CD1c-positive myeloid dendritic cell (primary cell): Measurements from ENCODE around the gene GLCE.
"Not testable (repeated sequence)": the region's sequence is repeated elsewhere in the genome, so short reads cannot be mapped to it uniquely, and the experiment has no call there.

Experiments used
- DNase-seq: peaks from one replicate; pipeline ENCODE4 v3.0.0-alpha.2; 2016; ENCODE audit errors: extremely low spot score

GLCE gene

DNA sequence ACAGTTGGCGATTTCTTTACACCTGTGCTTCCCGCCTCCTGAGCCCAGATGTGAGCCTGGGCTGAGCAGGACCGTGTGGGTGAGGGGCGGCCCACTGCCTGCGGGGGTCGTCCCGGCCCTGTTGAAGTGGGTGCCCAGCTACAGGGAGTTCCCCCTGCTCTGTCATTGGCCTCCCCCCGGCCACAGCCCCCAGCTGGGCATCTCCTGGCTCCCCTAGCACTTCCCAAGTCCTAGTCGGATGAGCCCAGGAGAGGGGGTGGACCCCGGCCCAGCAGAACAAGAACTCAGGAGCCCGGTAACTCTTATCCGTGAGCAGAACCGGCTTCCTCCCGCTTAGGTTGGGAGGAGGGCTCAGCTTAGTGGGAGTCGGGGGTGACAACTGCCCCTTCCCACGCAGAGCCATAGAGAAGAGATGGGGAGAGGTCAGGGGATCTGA is 139.0 kb downstream of the GLCE start:
- DNase-seq, result no peak

DNA sequence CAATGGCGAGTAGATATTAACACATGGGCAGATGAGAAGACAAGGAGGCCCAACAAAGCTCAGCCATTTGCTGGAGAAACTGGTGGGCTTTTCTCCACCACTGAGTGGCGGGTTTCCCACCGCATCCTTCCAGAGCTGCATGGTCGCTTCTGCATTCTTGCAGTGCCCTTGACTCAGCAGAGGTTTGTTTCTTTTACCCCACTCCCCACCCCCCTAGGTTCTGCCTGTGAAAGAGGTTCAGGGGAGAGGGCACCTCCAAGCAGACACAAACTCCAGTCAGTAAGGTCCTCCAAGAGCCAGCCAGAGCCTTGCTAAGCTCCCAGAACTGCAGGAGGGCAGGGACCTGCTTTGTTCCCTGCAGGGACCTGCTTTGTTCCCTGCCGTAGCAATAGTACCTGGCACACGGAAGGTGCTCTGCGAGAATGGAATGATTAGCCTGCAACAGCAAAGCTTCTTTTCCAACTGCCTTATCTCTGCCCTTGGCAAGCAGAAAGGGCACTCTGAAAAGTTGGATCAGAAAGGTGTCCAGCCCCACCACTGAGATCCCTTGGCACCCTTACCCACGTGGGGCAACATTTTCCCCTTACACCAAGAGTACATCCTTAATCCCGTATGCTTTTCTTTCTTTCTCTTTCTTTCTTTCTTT is 139.6 kb downstream of the GLCE start:
- DNase-seq, result no peak

DNA sequence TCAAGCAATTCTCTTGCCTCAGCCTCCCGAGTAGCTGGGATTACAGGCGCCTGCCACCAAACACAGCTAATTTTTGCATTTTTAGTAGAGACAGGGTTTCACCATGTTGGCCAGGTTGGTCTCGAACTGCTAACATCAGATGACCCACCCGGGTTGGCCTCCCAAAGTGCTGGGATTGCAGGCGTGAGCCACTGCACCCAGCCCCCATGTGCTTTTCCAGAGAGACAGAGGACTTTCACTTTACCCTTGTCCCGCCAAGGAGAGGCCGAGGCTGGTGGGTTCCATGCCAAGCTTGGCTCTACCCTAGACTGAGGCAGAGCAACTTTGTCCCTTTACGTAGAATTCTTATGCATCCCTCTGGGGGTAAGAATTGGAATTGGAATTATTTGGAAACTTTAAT is 140.7 kb downstream of the GLCE start:
- not testable (repeated sequence) for DNase-seq

DNA sequence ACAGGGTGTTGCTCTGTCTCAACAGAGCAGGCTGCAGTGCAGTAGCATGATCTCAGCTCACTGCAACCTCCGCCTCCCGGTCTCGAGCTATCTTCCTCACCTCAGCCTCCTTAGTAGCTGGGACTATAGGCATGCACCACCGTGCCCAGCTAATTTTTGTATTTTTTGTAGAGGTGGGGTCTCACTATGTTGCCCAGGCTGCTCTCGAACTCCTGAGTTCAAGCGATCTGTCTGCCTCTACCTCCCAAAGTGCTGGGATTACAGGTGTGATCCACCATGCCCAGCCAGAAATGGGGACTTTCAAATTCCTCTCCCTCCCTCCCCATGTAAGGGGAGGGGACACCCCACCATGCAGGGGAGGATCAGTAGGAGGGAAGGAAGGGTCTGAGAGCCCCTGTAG is 141.7 kb downstream of the GLCE start:
- DNase-seq, result not testable (repeated sequence)

DNA sequence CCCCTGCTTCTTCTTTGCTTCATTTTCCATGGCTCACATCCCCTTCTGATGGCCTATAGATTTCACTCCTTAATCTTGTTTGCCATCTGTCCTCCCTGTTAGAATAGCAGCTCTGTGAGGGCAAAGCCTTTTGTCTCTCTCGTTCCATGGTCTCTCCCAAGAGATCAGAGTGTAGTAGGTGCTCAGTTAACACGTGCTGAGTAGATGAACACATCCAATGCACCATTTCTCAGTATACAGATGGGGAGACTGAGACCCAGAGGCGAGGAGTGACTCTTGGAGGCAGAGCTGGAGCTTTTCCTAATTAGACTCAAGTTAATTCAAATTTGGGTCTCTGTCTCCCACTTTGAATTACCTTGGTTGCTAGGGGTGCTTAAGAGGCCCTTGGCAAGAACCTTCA is 142.5 kb downstream of the GLCE start:
- no peak for DNase-seq

DNA sequence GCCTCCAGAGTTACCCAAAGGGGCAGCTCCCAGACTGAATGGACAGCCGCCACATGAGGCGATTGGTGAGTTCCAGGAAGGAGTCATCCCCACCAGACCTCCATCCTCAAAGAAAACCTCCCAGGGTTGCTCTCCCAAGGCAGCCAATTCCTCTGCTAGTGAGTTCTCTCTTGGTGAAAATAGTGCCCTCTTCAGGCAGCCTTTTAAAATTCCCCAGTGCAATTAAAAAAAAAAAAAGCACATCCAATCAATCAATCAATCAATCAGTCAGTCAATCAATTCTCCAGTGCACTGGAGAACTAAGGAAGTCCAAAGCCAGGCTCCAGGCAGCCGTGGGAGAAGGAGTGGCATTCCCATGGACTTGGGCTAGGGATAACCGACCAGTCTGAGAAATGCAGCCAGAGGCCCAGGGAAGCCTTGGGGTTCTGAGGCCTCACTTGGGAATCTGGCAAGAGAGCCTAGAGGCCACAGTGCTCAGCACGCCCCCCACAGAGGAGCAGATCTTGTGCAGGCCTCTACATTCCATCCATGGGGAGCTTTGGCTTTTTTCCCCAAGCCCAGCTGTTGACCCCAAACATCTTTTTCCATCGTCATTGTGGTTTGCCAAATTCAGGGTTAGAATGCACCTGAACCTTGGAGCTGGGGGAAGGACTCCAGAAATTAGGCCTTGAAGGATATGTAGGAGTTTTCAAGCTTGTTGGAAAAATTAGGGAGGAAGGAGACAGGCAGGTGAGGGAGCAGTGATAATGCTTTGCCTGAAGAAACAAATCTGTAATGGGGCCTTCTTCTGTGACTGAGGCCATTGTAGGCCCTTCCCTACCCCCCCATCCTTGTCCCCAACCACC is 143.1 kb downstream of the GLCE start:
- DNase-seq, result peak; percentile 20

DNA sequence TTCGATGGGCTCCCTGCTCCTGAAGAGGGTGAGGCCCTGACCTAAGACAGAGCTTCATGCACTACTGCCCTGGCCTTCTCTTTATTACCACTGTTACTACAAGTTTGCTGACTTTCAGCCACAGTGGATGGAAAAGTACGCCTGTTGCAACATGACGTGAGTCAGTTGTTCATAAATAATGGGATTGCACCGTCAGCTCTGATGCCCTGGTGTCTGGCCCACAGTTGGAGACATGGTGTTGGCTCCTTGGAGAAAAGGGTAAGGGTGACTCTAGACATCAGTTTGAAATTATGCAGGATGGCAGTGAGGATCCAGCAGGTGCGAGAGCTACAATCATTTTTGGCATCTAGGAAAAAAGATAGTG is 143.7 kb downstream of the GLCE start:
- peak; percentile 65 for DNase-seq

DNA sequence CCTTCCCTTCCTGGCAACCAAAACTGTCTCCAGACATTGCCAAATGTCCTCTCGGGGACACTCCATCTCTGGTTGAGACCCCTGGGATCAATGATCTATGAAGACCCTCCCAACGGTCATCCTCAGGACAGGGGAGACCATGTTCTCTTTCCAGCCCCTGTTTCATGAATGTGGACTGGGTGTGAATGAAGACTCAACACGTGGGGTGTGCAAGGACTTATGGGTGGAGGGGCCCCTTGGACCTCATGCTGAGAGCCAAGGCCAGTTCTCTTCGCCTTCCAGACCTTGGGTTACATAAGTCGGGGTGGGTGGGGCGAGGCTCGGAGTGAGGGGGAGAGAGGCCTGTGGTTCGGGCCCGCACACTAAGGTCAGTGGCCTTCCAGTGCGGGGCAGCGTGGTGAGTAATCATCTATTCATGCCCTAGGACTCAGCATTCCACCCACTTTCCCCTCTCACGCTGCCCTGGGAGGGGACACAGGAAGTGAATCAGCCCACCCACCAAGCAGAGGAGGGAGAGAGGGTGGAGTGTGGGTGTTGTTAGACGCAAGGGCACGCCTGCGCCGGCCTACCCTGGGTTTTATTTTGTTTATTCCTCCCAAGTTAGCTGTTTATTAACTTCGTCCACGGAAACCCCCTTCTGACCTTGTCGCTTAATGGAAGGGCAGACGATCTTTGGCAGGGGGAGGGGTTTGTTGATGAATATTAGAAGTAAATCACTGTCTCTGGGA is 144.9 kb downstream of the GLCE start:
- peak; percentile 89 for DNase-seq

DNA sequence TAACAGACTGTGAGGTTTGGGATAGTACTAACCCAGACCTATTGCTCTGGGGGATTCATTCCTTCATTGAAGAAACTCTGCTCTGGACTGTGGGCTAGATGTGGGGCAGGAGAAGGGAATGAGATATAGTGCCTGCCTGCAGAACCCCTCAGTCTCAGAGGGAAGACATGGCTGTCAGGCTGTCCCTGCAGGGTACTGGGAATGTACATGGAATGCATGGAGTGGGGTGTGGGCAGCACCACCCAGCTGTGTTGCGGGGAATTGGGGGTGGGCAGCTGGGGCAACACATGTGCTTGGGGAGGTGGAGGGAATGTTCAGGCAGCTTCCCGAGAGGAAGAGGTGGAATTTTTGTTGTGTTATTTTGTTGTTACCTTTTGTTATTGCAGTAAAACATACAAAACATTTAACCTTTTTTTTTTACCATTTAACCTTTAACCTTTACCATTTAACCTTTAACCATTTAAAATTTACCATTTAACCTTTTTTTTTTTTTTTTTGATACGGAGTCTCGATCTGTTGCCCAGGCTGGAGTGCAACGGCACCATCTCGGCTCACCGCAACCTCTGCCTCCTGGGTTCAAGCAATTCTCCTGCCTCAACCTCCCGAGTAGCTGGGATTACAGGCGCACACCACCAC is 145.6 kb downstream of the GLCE start:
- no peak for DNase-seq

DNA sequence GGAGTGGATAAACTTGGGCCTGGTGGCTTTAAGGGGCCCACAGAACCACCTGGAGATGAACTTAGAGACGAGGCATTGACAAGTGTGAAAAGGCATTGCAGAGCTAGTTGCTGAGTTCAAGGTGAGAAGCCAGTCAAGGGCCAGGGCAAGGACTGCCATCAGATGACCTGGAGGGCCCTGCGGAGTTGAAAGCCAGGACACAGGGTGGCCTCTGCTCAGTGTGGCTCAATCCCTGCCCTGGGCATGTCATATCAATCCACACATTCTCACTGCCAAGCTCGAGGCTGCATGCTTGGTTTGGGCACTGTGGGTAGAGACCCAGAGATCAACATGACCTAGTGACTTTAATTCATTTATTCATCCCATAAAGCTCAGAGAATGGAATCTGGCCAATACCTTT is 147.5 kb downstream of the GLCE start:
- no peak for DNase-seq

DNA sequence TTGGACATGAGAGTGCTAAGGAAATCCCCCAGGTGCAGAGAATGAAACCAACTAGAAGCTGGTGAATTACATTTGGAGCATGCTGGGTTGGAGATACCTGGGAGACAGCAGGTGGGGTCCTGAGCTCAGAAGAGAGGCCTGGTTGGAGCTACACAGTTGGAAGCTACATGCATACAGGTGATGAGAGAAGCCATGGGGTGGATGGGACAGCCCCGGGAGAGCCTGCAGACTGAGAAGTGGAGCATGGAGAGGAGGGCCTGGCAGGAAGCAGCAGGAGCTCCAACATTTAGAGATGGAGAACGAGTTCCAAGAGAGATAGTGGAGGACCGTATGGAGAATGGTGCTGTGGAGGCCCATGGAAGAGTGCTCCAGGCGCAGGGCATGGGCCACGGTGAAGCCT is 148.5 kb downstream of the GLCE start:
- DNase-seq, result no peak

DNA sequence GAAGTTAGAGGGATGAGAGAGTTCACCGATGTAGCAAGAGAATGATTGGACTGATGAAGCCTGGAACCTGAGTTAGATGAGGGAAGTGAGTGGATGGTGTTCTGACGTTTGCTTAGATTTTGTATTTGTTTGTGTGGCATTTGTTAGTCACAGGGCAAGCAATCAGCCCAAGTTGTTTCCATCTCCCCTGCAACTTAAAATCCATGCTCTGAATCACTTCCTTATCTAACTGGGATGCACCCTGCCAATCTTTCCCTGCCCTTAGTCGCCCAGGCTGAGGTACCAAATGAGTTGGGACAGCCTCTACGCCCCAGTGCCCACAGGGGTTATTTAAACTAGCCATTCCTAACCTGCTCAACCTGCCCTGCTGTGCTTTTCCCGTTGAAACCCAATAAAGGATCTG is 150.9 kb downstream of the GLCE start:
- no peak for DNase-seq

DNA sequence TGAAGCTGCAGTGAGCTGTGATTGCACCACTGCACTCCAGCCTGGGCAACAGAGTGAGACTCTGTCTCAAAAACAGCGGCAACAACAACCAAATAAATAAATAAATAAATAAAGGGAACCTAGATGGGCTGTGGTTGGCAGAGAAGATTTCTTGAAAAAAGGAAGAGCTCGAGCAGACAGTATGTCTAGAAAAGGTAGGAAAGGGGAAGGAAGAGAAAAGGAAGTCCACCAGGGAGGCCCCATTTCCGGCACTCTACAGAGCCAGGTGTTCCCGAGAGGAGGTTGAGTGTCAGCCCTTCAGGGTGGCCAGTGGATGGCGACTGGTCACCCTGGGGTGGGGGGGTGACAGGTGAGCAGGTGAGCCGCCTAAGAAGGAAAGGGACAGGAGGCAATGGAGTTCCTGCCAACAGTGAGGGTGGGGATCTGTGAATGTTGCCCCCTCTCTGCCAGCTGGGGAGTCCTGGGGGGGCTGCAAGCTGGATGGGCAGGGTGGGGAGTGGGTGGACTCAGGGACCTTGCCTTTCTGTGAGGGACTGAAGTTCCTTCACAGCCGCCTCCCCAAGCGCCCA is 153.1 kb downstream of the GLCE start:
- peak; percentile 61 for DNase-seq

DNA sequence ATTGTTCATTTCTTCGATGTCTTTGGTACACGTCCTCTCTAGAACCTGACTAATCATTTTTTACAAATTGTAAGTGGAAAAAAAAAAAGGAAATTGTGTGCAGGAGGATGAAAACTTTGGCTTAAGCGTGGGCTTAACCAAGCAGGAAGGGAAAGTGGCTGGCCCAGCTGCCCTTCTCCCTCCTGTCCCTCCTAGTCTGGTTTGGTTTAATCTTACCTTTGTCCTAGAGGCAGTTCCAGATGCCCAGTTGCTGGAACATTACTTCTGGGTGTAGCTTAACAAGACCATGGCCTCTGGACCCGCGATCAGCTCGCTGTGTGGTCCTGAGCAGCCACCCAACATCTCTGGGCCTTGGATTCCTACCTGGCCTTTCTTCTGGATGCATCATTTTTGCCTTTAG is 153.7 kb downstream of the GLCE start:
- peak; percentile 65 for DNase-seq

DNA sequence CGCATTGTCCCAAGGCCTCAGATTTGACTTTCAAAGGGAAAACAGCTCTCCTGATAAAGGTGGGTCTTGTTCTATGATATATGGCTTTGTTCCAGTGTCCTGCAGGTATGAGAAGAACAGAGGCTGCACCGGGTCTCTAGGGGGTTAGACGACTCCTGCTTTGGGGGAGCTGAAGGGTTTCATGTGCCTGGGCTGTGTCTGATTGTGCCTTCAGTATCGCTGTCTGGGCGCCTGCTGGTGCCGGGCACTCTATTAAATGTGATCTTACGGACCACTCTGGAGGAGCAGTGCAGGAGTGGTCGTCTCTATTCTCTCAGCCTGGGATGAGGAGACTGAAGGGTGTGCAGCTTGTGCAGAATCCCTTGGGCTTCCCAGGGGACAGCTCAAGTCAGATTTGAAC is 154.3 kb downstream of the GLCE start:
- no peak for DNase-seq

DNA sequence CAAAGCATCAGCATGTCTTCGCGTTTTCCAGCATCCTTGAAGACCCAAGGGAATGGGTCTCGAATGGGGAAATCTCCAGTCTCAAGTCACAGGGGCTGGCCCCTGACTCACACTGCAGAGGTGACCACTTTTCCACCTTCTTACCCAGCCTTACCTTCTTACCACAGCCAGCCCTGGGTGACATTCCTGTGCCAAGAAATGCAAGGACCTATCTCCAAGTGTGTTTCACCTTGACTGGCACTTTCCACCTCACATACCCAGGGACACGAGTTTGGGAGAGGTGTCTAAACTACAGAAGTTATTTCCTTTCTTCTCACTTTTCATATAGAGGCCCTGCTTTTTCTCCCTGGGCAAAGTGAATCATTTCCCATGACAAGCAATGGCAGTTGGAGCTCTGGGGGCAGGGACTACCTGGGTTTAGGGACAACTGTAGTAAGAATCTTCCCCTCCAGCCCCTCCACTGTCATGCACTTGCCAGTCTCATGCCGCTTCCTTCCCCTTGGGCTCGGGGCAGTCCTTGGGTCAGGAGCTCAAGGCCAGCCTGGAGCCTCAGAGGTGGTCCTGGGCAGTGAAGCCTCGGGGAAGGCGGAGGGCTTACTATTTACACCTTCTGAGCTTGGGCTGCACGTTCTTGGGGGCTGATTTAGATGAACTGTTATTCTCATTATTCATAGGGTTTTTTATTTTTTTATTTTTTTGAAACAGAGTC is 155.1 kb downstream of the GLCE start:
- DNase-seq, result no peak

DNA sequence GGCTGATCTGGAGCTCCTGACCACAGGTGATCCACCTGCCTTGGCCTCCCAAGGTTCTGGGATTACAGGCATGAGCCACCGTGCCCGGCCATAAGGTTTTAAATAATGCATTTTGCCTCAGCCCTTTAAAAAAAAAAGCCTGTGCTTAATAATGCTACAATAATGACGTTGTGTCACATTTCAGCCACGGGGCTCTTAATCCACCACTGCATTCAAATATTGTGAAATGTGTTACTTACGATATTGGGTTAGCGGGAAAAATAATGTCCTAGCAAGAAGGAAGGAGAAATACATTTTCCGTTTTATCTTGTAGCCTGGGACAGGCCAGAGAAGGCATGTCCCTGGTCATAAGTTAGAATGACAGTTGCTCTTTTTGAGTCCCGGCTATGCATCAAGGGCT is 155.9 kb downstream of the GLCE start:
- DNase-seq, result no peak

DNA sequence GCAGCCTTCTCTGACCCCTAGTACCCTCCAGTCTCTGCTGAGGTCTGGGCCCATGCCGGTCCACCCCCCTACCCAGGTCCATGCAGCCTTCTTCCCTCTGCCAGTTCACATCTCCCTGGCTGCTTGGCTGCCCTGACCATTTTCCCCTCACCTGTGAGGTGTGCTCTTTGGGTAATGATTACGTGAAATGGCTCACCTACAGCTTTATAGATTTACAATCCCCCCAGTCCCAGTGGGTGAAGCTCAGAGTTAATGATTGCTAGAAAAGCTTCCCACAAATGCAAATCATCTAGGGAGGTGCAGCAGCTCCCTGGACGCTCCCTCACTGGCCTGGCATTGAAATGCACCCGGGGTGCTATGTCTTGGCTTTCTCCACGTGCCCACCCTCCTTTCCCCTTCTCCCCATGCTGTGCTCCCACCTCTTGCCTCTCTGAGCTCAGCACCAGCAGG is 157.0 kb downstream of the GLCE start:
- no peak for DNase-seq

DNA sequence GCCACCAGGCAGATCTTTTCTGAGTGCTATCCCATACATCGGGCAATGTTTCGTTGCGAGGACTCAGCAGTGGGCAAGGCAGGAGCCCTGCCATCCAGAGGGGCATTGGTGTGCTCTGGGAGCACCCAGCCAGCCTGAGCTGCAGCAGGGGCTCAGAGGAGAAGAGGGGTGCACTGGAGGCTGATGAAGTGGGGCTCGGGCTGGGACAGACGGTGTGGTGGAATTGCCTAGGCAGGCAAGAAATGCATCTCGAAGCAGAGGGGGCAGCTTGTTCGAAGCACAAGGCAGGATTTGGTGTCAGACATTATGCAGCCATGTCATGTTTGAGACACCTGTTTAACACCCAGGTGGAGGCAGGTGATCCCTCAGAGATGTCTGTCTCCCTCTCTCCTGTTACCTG is 157.6 kb downstream of the GLCE start:
- no peak for DNase-seq

DNA sequence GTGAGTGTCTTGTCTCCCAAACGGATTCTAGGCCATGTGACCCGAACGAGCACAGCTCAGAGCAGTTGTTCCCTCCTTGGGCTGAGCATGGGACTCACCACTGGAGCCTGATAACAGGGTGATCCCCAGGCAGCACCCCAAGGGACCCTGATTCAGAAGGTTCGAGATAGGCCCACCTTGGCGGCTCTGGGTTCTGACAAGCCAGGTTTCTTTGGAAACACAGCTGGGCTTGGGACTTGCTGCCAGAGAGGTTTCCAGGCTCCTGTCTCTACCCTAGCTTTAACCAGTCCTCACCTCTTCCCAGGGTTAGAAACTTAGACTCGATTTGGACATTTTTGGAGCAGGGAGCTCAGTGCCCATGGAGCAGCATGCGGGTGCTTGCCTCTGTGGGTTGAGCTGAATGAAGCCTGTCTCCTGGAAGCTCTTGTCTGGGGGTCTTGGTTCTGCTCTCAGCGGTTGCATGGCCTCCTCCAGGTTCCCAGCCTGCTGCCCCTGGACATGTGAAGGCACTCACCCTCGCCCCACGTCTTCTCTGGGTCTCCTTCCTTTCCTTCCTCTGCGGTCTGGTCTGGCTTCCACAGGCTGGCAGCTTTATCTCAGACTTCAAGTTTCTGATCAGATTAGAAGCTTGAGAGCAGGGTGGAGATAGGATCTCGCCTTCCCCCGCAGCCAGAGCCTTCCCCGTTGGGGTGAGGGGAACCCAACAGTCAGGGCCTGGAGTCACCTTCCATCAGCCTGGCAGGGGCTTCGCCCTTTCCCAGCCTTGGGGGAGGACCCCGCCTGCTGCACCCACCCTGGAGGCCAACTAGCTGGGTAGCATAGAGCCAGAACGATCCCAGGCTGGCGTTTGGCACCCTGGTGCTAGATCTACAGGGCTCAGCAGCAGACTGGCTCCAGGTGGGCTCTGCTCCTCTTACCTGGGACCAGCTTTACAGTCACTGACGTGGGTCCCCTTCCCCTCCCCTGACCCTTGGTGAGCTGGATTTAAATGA is 159.2 kb downstream of the GLCE start:
- DNase-seq, result no peak
